ENCODE results near the gene CPA2.
"Not testable (repeated sequence)": the region's sequence is repeated elsewhere in the genome, so short reads cannot be mapped to it uniquely, and the experiment has no call there.

CPA2 gene

DNA sequence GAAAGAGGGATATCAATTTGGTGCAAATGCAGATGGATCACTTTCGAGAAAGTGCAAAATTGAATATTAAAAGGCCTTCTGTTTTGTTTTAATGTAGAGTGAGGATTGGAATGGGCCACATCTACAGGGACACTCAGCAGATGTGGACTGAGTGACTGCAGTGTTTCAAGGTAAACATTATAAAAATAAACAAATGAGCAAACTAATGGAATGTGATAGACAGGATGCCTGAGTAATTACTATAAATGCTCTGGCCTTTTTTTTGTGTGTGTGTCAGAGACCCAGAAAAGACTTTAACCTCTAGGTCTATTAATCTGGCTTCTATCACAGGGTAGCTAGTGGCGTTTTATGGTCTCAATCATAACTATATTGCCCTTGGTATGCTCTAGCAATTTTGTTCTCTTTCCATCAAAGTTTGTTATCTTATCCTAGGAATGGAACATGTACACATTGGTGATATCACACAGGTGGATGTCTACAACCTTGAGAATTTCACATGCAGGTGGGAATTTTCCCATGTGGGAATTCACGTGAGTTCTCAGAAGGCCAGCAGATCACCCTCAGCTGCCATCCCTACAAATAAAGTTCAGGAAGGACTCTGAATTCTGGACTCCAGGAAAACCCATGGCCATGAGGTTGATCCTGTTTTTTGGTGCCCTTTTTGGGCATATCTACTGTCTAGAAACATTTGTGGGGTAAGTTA lies at the start of gene CPA2:
Gene CPA2, plus strand, starts transcription at position 606 of the 703 bp plus-strand sequence. Its CDS starts 19 bp downstream, at position 625.
- TF ChIP-seq SUZ12 (IDR thresholded peaks at IDR 0.05; ENCODE audit: extremely low read depth, insufficient read depth, insufficient read length) (no peak), ZNF274 (IDR thresholded peaks at IDR 0.05; ENCODE audit: low read depth, low read length) (no peak), YY1 (IDR thresholded peaks at IDR 0.05; ENCODE audit: insufficient read depth, insufficient read length) (no peak)
- H3K9me3 ChIP-seq (ENCODE audit: insufficient read depth, low read length), result no peaks in the 10 kb centered on the region
- DNase-seq (ENCODE audit: low read depth, low spot score), result no peak
- no peak within 1 kb of the TSS for H3K4me3 ChIP-seq (ENCODE audit: insufficient read length, low read depth)
- no peaks in the 10 kb centered on the region for H3K4me1 ChIP-seq (ENCODE audit: insufficient read depth, insufficient read length)
- no peaks in the 10 kb centered on the region for H3K36me3 ChIP-seq (ENCODE audit: insufficient read depth, insufficient read length, low read length)
- no peaks in the 10 kb centered on the region for H3K27me3 ChIP-seq (ENCODE audit: insufficient read depth, insufficient read length)
- no peak within 1 kb of the TSS for H3K9ac ChIP-seq (ENCODE audit: insufficient read length, low read depth)

DNA sequence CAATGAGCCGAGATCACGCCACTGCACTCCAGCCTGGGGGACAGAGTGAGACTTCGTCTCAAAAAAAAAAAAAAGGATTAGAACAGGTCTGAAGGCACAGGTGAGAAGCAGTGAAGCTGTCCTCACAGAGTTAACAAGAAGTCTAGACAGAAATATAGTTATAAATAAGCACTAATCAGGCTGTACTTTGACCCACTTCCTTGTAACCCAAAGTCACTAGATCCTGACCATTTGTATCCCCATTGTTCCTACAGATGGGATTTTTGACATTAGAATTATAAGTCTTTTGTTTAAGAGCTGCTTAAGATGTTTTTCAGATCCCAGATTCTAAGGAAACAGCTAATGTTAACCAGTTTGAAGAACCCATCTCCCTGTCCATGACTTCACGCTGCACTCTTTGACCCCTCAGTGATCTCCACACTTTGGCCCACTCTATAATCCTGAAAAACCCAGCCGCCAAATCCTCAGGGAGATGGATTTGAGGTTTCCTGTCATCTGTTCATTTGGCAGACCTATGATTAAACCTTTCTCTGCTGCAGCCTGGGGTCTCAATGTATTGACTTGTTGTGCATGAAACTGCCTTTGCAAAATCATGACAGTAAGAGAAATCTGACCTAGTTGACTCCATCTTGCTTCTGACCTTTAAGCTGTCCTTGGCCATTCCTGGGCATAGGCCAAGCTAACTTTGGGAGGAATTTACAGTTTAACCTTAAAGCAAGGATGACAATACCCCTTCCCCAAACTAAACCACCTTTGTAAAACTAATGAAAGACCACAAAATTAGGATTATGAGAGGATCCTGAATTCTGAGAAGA lies 47.6 kb upstream of the CPA2 start:
- no peak for TF ChIP-seq ZNF274 (IDR thresholded peaks at IDR 0.05; ENCODE audit: low read depth, low read length)
- no peak for TF ChIP-seq SUZ12 (IDR thresholded peaks at IDR 0.05; ENCODE audit: extremely low read depth, insufficient read depth, insufficient read length)
- no peak for TF ChIP-seq YY1 (IDR thresholded peaks at IDR 0.05; ENCODE audit: insufficient read depth, insufficient read length)
- H3K9ac ChIP-seq (ENCODE audit: insufficient read length, low read depth), result no peak overlapping the region

DNA sequence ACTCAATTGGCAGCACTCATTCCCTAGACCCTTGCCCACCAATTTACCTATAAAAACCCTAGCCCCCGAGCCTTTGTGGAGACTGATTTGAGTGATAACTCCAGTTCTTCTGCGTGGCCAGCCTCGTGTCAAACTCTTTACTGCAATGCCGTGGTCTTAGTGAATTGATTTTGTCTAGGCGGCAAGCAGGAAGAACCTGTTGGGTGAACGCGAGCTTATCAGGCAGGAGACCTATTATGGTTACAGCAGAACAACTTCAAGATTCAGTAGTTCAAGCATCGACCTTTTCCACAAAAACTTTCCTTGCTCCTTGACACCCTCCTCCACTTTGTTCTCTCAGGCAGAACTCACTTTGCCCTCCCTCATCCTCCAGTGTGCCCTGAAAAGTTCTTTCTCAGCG lies 46.8 kb upstream of the CPA2 start:
- Histone ChIP-seq H3K4me1 (ENCODE audit: insufficient read depth, insufficient read length) (no peaks in the 10 kb centered on the region), H3K36me3 (ENCODE audit: insufficient read depth, insufficient read length, low read length) (no peaks in the 10 kb centered on the region), H3K27me3 (ENCODE audit: insufficient read depth, insufficient read length) (no peaks in the 10 kb centered on the region), H3K9me3 (ENCODE audit: insufficient read depth, low read length) (no peaks in the 10 kb centered on the region), H3K9ac (ENCODE audit: insufficient read length, low read depth) (no peak overlapping the region), H3K4me3 (ENCODE audit: insufficient read length, low read depth) (no peak overlapping the region)
- DNase-seq (ENCODE audit: low read depth, low spot score), result no peak
- no peak for TF ChIP-seq YY1 (IDR thresholded peaks at IDR 0.05; ENCODE audit: insufficient read depth, insufficient read length)
- no peak for TF ChIP-seq SUZ12 (IDR thresholded peaks at IDR 0.05; ENCODE audit: extremely low read depth, insufficient read depth, insufficient read length)
- no peak for TF ChIP-seq ZNF274 (IDR thresholded peaks at IDR 0.05; ENCODE audit: low read depth, low read length)

More for the DNA sequence above, 47.6 kb upstream of the CPA2 start:
- Histone ChIP-seq H3K9me3 (ENCODE audit: insufficient read depth, low read length) (no peaks in the 10 kb centered on the region), H3K4me3 (ENCODE audit: insufficient read length, low read depth) (no peak overlapping the region), H3K4me1 (ENCODE audit: insufficient read depth, insufficient read length) (no peaks in the 10 kb centered on the region), H3K36me3 (ENCODE audit: insufficient read depth, insufficient read length, low read length) (no peaks in the 10 kb centered on the region), H3K27me3 (ENCODE audit: insufficient read depth, insufficient read length) (no peaks in the 10 kb centered on the region)
- no peak for DNase-seq (ENCODE audit: low read depth, low spot score)

DNA sequence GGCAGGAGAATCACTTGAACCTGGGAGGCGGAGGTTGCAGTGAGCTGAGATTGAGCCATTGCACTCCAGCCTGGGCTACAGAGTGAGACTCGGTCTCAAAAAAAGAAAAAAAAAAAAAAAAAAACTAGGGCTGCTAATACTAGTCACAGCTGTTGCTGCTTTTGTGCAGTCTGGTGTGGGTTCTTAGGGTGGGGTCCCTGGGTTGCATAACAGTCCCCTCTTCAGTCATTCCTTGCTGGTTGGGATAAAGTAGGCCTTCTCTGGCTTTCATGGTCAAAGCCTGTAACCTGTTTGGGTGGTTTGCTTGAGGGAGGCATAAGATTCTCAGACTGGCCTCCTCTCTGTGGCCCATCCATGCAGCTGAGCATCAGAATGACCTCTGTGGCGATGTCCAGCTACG lies 44.9 kb upstream of the CPA2 start:
- no peaks in the 10 kb centered on the region for H3K4me1 ChIP-seq (ENCODE audit: insufficient read depth, insufficient read length)
- no peak overlapping the region for H3K9ac ChIP-seq (ENCODE audit: insufficient read length, low read depth)
- no peaks in the 10 kb centered on the region for H3K9me3 ChIP-seq (ENCODE audit: insufficient read depth, low read length)
- no peaks in the 10 kb centered on the region for H3K27me3 ChIP-seq (ENCODE audit: insufficient read depth, insufficient read length)
- no peak overlapping the region for H3K4me3 ChIP-seq (ENCODE audit: insufficient read length, low read depth)
- DNase-seq (ENCODE audit: low read depth, low spot score), result no peak
- TF ChIP-seq YY1 (IDR thresholded peaks at IDR 0.05; ENCODE audit: insufficient read depth, insufficient read length) (no peak), ZNF274 (IDR thresholded peaks at IDR 0.05; ENCODE audit: low read depth, low read length) (no peak), SUZ12 (IDR thresholded peaks at IDR 0.05; ENCODE audit: extremely low read depth, insufficient read depth, insufficient read length) (no peak)
- H3K36me3 ChIP-seq (ENCODE audit: insufficient read depth, insufficient read length, low read length), result no peaks in the 10 kb centered on the region

DNA sequence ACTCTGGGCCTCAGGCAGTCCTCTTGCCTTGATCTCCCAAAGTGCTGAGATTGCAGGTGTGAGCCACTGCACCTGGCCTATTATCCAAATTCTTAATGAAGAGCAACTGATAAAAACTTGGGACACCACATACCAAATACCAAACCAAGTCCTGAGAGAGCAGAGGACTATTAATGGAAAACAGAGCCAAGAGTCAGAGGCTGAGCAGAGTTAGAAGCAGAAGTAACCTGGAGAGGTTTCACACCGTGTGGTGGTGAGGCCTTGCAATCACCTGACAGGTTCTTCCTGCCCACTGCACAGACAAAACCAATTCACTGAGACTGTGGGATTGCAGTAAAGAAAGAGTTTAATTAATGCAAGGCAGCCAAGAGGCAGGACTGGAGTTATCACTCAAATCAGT lies 43.0 kb upstream of the CPA2 start:
- no peak for TF ChIP-seq ZNF274 (IDR thresholded peaks at IDR 0.05; ENCODE audit: low read depth, low read length)
- no peak for TF ChIP-seq SUZ12 (IDR thresholded peaks at IDR 0.05; ENCODE audit: extremely low read depth, insufficient read depth, insufficient read length)
- no peak for TF ChIP-seq YY1 (IDR thresholded peaks at IDR 0.05; ENCODE audit: insufficient read depth, insufficient read length)
- H3K27me3 ChIP-seq (ENCODE audit: insufficient read depth, insufficient read length), result no peaks in the 10 kb centered on the region
- H3K9ac ChIP-seq (ENCODE audit: insufficient read length, low read depth), result no peak overlapping the region
- DNase-seq (ENCODE audit: low read depth, low spot score), result no peak
- H3K4me3 ChIP-seq (ENCODE audit: insufficient read length, low read depth), result no peak overlapping the region
- H3K36me3 ChIP-seq (ENCODE audit: insufficient read depth, insufficient read length, low read length), result no peaks in the 10 kb centered on the region
- H3K4me1 ChIP-seq (ENCODE audit: insufficient read depth, insufficient read length), result no peaks in the 10 kb centered on the region
- H3K9me3 ChIP-seq (ENCODE audit: insufficient read depth, low read length), result no peaks in the 10 kb centered on the region

DNA sequence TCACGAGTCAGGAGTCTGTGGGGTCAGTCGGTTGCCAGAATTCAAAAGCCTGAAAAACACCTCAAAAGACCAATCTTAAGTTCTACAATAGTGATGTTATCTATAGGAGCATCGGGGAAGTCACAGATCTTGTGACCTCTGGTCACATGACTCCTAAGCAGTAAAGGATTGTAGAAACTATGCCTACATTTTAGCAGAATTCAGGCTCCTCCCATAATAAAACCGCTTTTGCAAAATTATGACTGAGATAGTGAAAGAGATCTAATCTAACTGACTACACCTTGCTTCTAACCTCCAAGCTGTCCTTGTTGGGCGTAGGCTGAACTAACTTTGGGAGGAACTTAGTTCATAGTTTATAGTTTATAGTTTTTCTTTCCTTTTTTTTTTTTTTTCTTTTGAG lies 42.5 kb upstream of the CPA2 start:
- no peak for TF ChIP-seq SUZ12 (IDR thresholded peaks at IDR 0.05; ENCODE audit: extremely low read depth, insufficient read depth, insufficient read length)
- TF ChIP-seq YY1 (IDR thresholded peaks at IDR 0.05; ENCODE audit: insufficient read depth, insufficient read length), result no peak
- no peak for TF ChIP-seq ZNF274 (IDR thresholded peaks at IDR 0.05; ENCODE audit: low read depth, low read length)
- DNase-seq (ENCODE audit: low read depth, low spot score), result no peak
- Histone ChIP-seq H3K9ac (ENCODE audit: insufficient read length, low read depth) (no peak overlapping the region), H3K4me1 (ENCODE audit: insufficient read depth, insufficient read length) (no peaks in the 10 kb centered on the region), H3K4me3 (ENCODE audit: insufficient read length, low read depth) (no peak overlapping the region), H3K36me3 (ENCODE audit: insufficient read depth, insufficient read length, low read length) (no peaks in the 10 kb centered on the region), H3K9me3 (ENCODE audit: insufficient read depth, low read length) (no peaks in the 10 kb centered on the region), H3K27me3 (ENCODE audit: insufficient read depth, insufficient read length) (no peaks in the 10 kb centered on the region)

DNA sequence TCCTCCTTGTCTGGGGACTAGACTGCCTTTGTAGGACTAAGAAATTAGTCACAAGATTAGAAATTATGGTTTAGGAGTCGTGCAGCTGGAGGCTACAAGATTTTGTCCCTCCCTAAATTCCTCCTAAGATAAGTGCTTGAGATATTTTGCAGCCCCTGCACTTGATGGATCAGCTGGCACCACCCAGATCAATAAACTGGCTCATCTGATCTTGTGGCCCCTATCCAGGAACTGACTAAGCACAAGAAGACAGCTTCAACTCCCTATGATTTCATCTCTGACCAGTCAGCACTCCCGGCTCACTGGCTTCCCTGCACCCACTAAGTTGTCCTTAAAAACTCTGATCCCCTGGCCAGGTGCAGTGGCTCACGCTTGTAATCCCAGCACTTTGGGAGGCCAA lies 41.7 kb upstream of the CPA2 start:
- not testable (repeated sequence) for H3K9me3 ChIP-seq (ENCODE audit: insufficient read depth, low read length); DNase-seq (ENCODE audit: low read depth, low spot score); H3K9ac ChIP-seq (ENCODE audit: insufficient read length, low read depth); H3K4me3 ChIP-seq (ENCODE audit: insufficient read length, low read depth); H3K36me3 ChIP-seq (ENCODE audit: insufficient read depth, insufficient read length, low read length); H3K27me3 ChIP-seq (ENCODE audit: insufficient read depth, insufficient read length); H3K4me1 ChIP-seq (ENCODE audit: insufficient read depth, insufficient read length)
